Activated T-cell treated with anti-CD3 and anti-CD28 coated beads, Interleukin-2, amount 50 U/mL, for 4 hours (primary cell): ENCODE measurements around the gene C1orf50. TPM values are rescaled to one million over a fixed set of nuclear protein-coding genes. Genes with fewer than 3 reads are reported as not detected.
"Not testable (repeated sequence)": the region's sequence is repeated elsewhere in the genome, so short reads cannot be mapped to it uniquely, and the experiment has no call there.

Experiments used
- ATAC-seq, 2 donors: fragments of 200-7000 bp; cut with Tn5 transposase; one replicate each; pipeline ENCODE4 v1.10.0; 2021
- DNase-seq: peaks from one replicate; pipeline ENCODE4 v3.0.0-alpha.2; 2020
- H3K27me3 Mint-ChIP-seq: one replicate; pipeline ENCODE4 v1.8.0; 2021; ENCODE audit warnings: low read depth, mixed read lengths
- H3K36me3 Mint-ChIP-seq: one replicate; pipeline ENCODE4 v1.8.0; 2022; ENCODE audit warnings: mixed read lengths; ENCODE audit not compliant: insufficient read depth
- H3K4me1 Mint-ChIP-seq: one replicate; pipeline ENCODE4 v1.8.0; 2021; ENCODE audit warnings: low read depth, mixed read lengths
- H3K4me3 Mint-ChIP-seq: one replicate; pipeline ENCODE4 v1.8.0; 2021; ENCODE audit warnings: mild to moderate bottlenecking, moderate library complexity, mixed read lengths
- H3K9me3 Mint-ChIP-seq: one replicate; pipeline ENCODE4 v1.8.0; 2021; ENCODE audit warnings: mixed read lengths
- total RNA-seq, 3 donors: library from RNA; stranded (reverse); gene quantifications; one replicate each; pipeline ENCODE4 v1.2.1, GENCODE V29; 2021

C1orf50 gene
- 1 to 10 TPM; 4.5 to 7.9 (median 5.0) TPM for total RNA-seq

GRCh38 chr1:42766741-42767509 lies at the start of gene C1orf50, which contains the start of gene P3H1:
TSS of gene C1orf50 (plus strand) at chr1:42767249. CDS start at chr1:42767312, 63 bp downstream.
TSS of gene P3H1 (minus strand) at chr1:42767028. CDS start at chr1:42766971, 57 bp downstream.
- Mint-ChIP-seq H3K9me3 (no peaks in the 10 kb centered on the region), H3K4me3 (no peak within 1 kb of the TSS), H3K36me3 (peaks cover 8% of the 10 kb centered on the region), H3K27me3 (no peaks in the 10 kb centered on the region), H3K4me1 (peaks cover 28% of the 10 kb centered on the region)
- peak; percentile 99 for DNase-seq
- ATAC-seq = peak; percentile 90 to 92

GRCh38 chr1:42720868-42721267 lies 46.2 kb upstream of the C1orf50 start:
- no peak for DNase-seq
- ATAC-seq = no peak
- H3K9me3 Mint-ChIP-seq = no peaks in the 10 kb centered on the region
- no peaks in the 10 kb centered on the region for H3K27me3 Mint-ChIP-seq
- H3K36me3 Mint-ChIP-seq = peaks cover 20% of the 10 kb centered on the region
- no peaks in the 10 kb centered on the region for H3K4me1 Mint-ChIP-seq
- H3K4me3 Mint-ChIP-seq = no peak overlapping the region

GRCh38 chr1:42721926-42722325 lies 45.1 kb upstream of the C1orf50 start:
- no peaks in the 10 kb centered on the region for H3K9me3 Mint-ChIP-seq
- ATAC-seq = no peak
- no peak overlapping the region for H3K4me3 Mint-ChIP-seq
- H3K4me1 Mint-ChIP-seq = no peaks in the 10 kb centered on the region
- DNase-seq = no peak
- peaks cover 13% of the 10 kb centered on the region for H3K36me3 Mint-ChIP-seq
- H3K27me3 Mint-ChIP-seq = no peaks in the 10 kb centered on the region

GRCh38 chr1:42722403-42722802 lies 44.6 kb upstream of the C1orf50 start:
- not testable (repeated sequence) for DNase-seq, H3K27me3 Mint-ChIP-seq, H3K4me1 Mint-ChIP-seq, ATAC-seq, H3K4me3 Mint-ChIP-seq, H3K9me3 Mint-ChIP-seq, H3K36me3 Mint-ChIP-seq

GRCh38 chr1:42723511-42723910 lies 43.5 kb upstream of the C1orf50 start:
- H3K9me3 Mint-ChIP-seq = no peaks in the 10 kb centered on the region
- H3K27me3 Mint-ChIP-seq = no peaks in the 10 kb centered on the region
- no peak overlapping the region for H3K4me3 Mint-ChIP-seq
- ATAC-seq (no peak), DNase-seq (no peak)
- peaks cover 3% of the 10 kb centered on the region for H3K36me3 Mint-ChIP-seq
- no peaks in the 10 kb centered on the region for H3K4me1 Mint-ChIP-seq

- not testable (repeated sequence) for DNase-seq, H3K36me3 Mint-ChIP-seq, H3K27me3 Mint-ChIP-seq, H3K4me1 Mint-ChIP-seq, H3K9me3 Mint-ChIP-seq, H3K4me3 Mint-ChIP-seq, ATAC-seq
Observed at GRCh38 chr1:42725820-42726219, 41.2 kb upstream of the C1orf50 start.

- H3K9me3 Mint-ChIP-seq = no peaks in the 10 kb centered on the region
- no peaks in the 10 kb centered on the region for H3K4me1 Mint-ChIP-seq
- no peaks in the 10 kb centered on the region for H3K36me3 Mint-ChIP-seq
- H3K27me3 Mint-ChIP-seq = no peaks in the 10 kb centered on the region
- ATAC-seq = no peak
- no peak for DNase-seq
- H3K4me3 Mint-ChIP-seq = no peak overlapping the region
Observed at GRCh38 chr1:42730002-42730401, 37.0 kb upstream of the C1orf50 start.

GRCh38 chr1:42730988-42731387 lies 36.1 kb upstream of the C1orf50 start:
- DNase-seq = peak; percentile 44
- Mint-ChIP-seq H3K4me3 (no peak overlapping the region), H3K27me3 (no peaks in the 10 kb centered on the region), H3K36me3 (no peaks in the 10 kb centered on the region), H3K9me3 (no peaks in the 10 kb centered on the region), H3K4me1 (no peaks in the 10 kb centered on the region)
- peak; percentile 70 to 81 for ATAC-seq

- DNase-seq (no peak), ATAC-seq (no peak)
- Mint-ChIP-seq H3K4me1 (no peaks in the 10 kb centered on the region), H3K9me3 (no peaks in the 10 kb centered on the region), H3K27me3 (no peaks in the 10 kb centered on the region), H3K4me3 (no peak overlapping the region), H3K36me3 (no peaks in the 10 kb centered on the region)
Observed at GRCh38 chr1:42731585-42731984, 35.5 kb upstream of the C1orf50 start.

GRCh38 chr1:42732126-42732680 lies 34.8 kb upstream of the C1orf50 start:
- H3K4me3 Mint-ChIP-seq = no peak overlapping the region
- ATAC-seq = no peak
- H3K9me3 Mint-ChIP-seq = no peaks in the 10 kb centered on the region
- no peaks in the 10 kb centered on the region for H3K36me3 Mint-ChIP-seq
- peaks cover 3% of the 10 kb centered on the region for H3K4me1 Mint-ChIP-seq
- DNase-seq = no peak
- H3K27me3 Mint-ChIP-seq = no peaks in the 10 kb centered on the region

- H3K4me3 Mint-ChIP-seq = no peak overlapping the region
- no peak for DNase-seq
- ATAC-seq = no peak
- H3K27me3 Mint-ChIP-seq = no peaks in the 10 kb centered on the region
- H3K9me3 Mint-ChIP-seq = no peaks in the 10 kb centered on the region
- H3K36me3 Mint-ChIP-seq = no peaks in the 10 kb centered on the region
- H3K4me1 Mint-ChIP-seq = peaks cover 5% of the 10 kb centered on the region
Observed at GRCh38 chr1:42733415-42734200, 33.4 kb upstream of the C1orf50 start.

- H3K36me3 Mint-ChIP-seq = no peaks in the 10 kb centered on the region
- H3K27me3 Mint-ChIP-seq = no peaks in the 10 kb centered on the region
- no peak for DNase-seq
- peaks cover 5% of the 10 kb centered on the region for H3K4me1 Mint-ChIP-seq
- no peak overlapping the region for H3K4me3 Mint-ChIP-seq
- no peak for ATAC-seq
- H3K9me3 Mint-ChIP-seq = no peaks in the 10 kb centered on the region
Observed at GRCh38 chr1:42734201-42735035, 32.6 kb upstream of the C1orf50 start.

GRCh38 chr1:42735056-42735455 lies 32.0 kb upstream of the C1orf50 start:
- ATAC-seq = no peak
- Mint-ChIP-seq H3K9me3 (no peaks in the 10 kb centered on the region), H3K4me1 (peaks cover 5% of the 10 kb centered on the region), H3K36me3 (no peaks in the 10 kb centered on the region), H3K4me3 (no peak overlapping the region), H3K27me3 (no peaks in the 10 kb centered on the region)
- no peak for DNase-seq
